CD4-positive, alpha-beta memory T cell (primary cell): Measurements from ENCODE around the gene CACNA1B. TPM values are rescaled to one million over a fixed set of nuclear protein-coding genes. Genes with fewer than 3 reads are reported as not detected.

Experiments used
- CTCF ChIA-PET: fragments of 350-600 bp; sonication (Branson Sonifier 250); formaldehyde crosslinking; loops from one replicate; lab custom pipeline; 2021; ENCODE audit warnings: inconsistent platforms; ENCODE audit not compliant: partially characterized antibody; lab: Charles Lee
- POLR2A ChIA-PET: fragments of 350-600 bp; sonication (Branson Sonifier 250); formaldehyde crosslinking; loops from one replicate; lab custom pipeline; 2021; ENCODE audit not compliant: partially characterized antibody; lab: Charles Lee
- DNase-seq, 5 donors: peaks; one replicate each; pipeline versions ENCODE4 v3.0.0 to v3.0.0-alpha.2; 2020 to 2022; ENCODE audit warnings: mixed read lengths in 1 of 5
- H3K27ac ChIP-seq: one replicate; pipeline ENCODE4 v1.7.0; 2013; ENCODE audit warnings: low read depth, low read length
- H3K27me3 ChIP-seq: 2 replicates; pipeline ENCODE4 v1.7.0; 2013; ENCODE audit warnings: mild to moderate bottlenecking, low read length, moderate library complexity; ENCODE audit not compliant: insufficient read depth
- H3K36me3 ChIP-seq: 2 replicates; pipeline ENCODE4 v1.7.0; 2013; ENCODE audit warnings: mild to moderate bottlenecking, low read length, moderate library complexity; ENCODE audit not compliant: insufficient read depth
- H3K4me1 ChIP-seq: 2 replicates; pipeline ENCODE4 v1.7.0; 2013; ENCODE audit warnings: mild to moderate bottlenecking, low read length, moderate library complexity; ENCODE audit not compliant: insufficient read depth
- H3K4me3 ChIP-seq, 2 donors: one replicate each; pipeline ENCODE4 v1.7.0; 2013; ENCODE audit warnings: low read length in 2 of 2, mild to moderate bottlenecking in 1 of 2
- H3K9me3 ChIP-seq, 2 donors: one replicate each; pipeline ENCODE4 v1.7.0; 2013; ENCODE audit warnings: low read length in 2 of 2, control low read depth in 1 of 2; ENCODE audit not compliant: control insufficient read depth in 1 of 2
- H3K27ac Mint-ChIP-seq, 7 donors: one replicate each; pipeline ENCODE4 v1.8.0; 2020 to 2021; ENCODE audit warnings: mixed read lengths in 7 of 7, mild to moderate bottlenecking in 6 of 7, inconsistent platforms in 3 of 7, moderate library complexity in 3 of 7
- H3K27me3 Mint-ChIP-seq, 2 donors: one replicate each; pipeline ENCODE4 v1.8.0; 2020 to 2021; ENCODE audit warnings: mixed read lengths in 2 of 2
- H3K36me3 Mint-ChIP-seq, 2 donors: one replicate each; pipeline ENCODE4 v1.8.0; 2020 to 2021; ENCODE audit warnings: mixed read lengths in 2 of 2, inconsistent platforms in 1 of 2, mild to moderate bottlenecking in 1 of 2
- H3K4me1 Mint-ChIP-seq, 4 donors: one replicate each; pipeline ENCODE4 v1.8.0; 2020 to 2021; ENCODE audit warnings: mixed read lengths in 4 of 4, mild to moderate bottlenecking in 1 of 4
- H3K4me3 Mint-ChIP-seq, 8 donors: one replicate each; pipeline ENCODE4 v1.8.0; 2020 to 2021; ENCODE audit warnings: mixed read lengths in 8 of 8, mild to moderate bottlenecking in 7 of 8, moderate library complexity in 6 of 8, inconsistent platforms in 3 of 8
- H3K9me3 Mint-ChIP-seq, 8 donors: one replicate each; pipeline ENCODE4 v1.8.0; 2020 to 2021; ENCODE audit warnings: mixed read lengths in 8 of 8, mild to moderate bottlenecking in 5 of 8, inconsistent platforms in 3 of 8, moderate library complexity in 1 of 8
- intact Hi-C: fragments of 100-400 bp; cut with micrococcal nuclease; formaldehyde crosslinking; loops from one replicate; pipeline ENCODE4 v1.15.1; 2023
- polyA plus RNA-seq, 2 donors: library from polyadenylated mRNA; unstranded; fragments of 300-500 nt; fragmentation: Illumina TruSeq; gene quantifications; one replicate each; pipeline ENCODE4 v1.2.3, GENCODE V29; 2021
- total RNA-seq, 2 experiments: library from RNA; stranded (reverse); gene quantifications; one replicate each; pipeline ENCODE4 v1.2.3, GENCODE V29; 2021

The CACNA1B gene
- total and polyA plus RNA-seq, 4 experiments from 2014 or later = not detected

DNA sequence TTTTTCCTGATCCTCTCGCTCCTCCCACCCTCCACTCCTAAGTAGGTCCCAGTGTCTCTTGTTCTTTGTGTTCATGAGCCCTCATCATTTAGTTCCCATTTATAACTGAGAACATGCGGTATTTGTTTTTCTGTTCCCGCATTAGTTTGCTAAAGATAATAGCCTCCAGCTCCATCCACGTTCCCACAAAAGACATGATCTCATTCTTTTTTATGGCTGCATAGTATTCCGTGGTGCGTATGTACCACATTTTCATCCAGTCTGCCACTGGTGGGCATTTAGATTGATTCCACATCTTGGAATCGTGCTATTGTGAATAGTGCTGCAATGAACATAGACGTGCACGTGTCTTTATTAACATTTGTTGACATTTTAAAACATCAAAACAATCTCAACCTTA is 34.2 kb upstream of the CACNA1B start:
- H3K27ac Mint-ChIP-seq = no peak overlapping the region
- no peaks in the 10 kb centered on the region for H3K9me3 ChIP-seq
- DNase-seq = no peak
- intact Hi-C loops = no loop called here
- CTCF ChIA-PET = no interaction called here
- no peaks in the 10 kb centered on the region for H3K4me1 Mint-ChIP-seq
- POLR2A ChIA-PET = no interaction called here
- H3K4me3 ChIP-seq = no peak overlapping the region
- no peaks in the 10 kb centered on the region for H3K27me3 Mint-ChIP-seq
- H3K4me3 Mint-ChIP-seq = no peak overlapping the region
- H3K27ac ChIP-seq = no peak overlapping the region
- no peaks in the 10 kb centered on the region for H3K4me1 ChIP-seq
- peaks cover 0 to 15% (median 1%) of the 10 kb centered on the region in 8 donors for H3K9me3 Mint-ChIP-seq
- H3K36me3 ChIP-seq = no peaks in the 10 kb centered on the region
- H3K36me3 Mint-ChIP-seq = peaks cover 1 to 4% of the 10 kb centered on the region in 2 donors
- no peaks in the 10 kb centered on the region for H3K27me3 ChIP-seq

DNA sequence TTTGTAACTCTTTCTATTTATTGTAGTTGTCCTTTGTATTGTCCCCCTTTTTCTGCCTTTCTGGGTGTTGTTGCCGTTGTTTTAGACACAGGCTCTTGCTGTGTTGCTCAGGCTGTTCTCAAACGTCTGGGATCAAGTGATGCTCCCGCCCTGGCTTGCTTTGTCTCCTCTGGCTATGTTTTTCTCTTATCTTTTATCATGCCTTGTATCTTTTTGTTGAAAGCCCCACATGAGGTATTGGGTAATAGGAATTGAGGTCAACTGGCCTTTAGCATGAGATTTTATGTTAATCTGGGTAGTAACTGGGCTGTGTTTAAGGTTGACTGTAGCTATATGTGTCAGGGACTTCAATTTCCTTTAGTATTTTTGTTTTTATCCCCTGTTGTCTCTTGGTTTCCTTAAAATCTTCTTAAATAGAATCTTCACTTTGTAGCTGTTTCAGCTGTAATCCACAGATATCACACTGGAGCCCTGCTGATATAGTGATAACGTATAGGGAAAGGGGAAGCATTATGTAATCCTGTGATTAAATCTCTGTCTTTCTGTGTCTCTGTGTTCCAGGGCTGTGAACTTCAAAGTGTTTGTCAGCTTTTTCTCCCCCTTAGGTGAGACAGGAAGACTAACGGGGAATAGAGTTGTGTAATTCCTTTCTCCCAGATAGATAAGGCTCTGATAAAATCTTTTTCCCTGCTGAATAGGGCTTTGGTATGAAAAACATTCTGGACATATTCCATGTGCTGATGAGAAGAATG is 25.9 kb upstream of the CACNA1B start:
- peaks cover 0 to 2% (median 0%) of the 10 kb centered on the region in 4 donors for H3K4me1 Mint-ChIP-seq
- H3K27me3 Mint-ChIP-seq = peaks cover 0 to 3% of the 10 kb centered on the region in 2 donors
- CTCF ChIA-PET = no interaction called here
- H3K27ac Mint-ChIP-seq = peak overlapping the region in 1 of 7 donors; percentile 15
- peaks cover 0 to 10% of the 10 kb centered on the region in 2 donors for H3K9me3 ChIP-seq
- peaks cover 3 to 43% (median 28%) of the 10 kb centered on the region in 8 donors for H3K9me3 Mint-ChIP-seq
- intact Hi-C loops = no loop called here
- POLR2A ChIA-PET = no interaction called here
- DNase-seq = no peak
- no peaks in the 10 kb centered on the region for H3K36me3 ChIP-seq
- H3K27me3 ChIP-seq = no peaks in the 10 kb centered on the region
- H3K4me3 ChIP-seq = no peak overlapping the region
- H3K4me1 ChIP-seq = no peaks in the 10 kb centered on the region
- H3K4me3 Mint-ChIP-seq = no peak overlapping the region
- H3K27ac ChIP-seq = no peak overlapping the region
- peaks cover 6 to 7% of the 10 kb centered on the region in 2 donors for H3K36me3 Mint-ChIP-seq

DNA sequence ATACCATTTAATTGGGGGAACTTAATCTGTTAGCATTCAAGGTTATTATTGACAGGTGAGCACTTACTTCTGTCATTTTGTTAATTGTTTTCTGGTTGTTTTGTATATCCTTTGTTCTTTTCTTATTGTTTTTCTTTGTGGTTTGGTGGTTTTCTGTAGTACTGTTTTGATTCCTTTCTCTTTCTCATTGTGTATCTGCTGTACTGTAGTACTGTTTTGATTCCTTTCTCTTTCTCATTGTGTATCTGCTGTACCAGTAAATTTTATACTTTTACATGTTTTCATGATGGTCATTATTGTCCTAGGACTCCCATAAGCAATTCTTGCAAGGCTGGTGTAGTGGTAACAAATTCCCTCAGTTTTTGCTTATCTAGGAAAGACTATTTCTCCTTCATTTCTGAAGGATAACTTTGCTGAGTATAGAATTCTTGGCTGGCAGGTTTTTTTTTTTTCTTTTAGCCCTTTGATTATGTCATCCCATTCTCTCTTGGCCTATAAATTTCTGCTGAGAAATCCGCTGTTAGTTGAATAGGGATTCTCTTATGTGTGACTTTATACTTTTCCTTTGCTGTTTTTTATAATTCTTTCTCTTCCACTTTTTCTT is 24.1 kb upstream of the CACNA1B start:
- H3K27ac ChIP-seq = no peak overlapping the region
- POLR2A ChIA-PET = no interaction called here
- no peaks in the 10 kb centered on the region for H3K27me3 ChIP-seq
- Mint-ChIP-seq H3K4me1 (peaks cover 0 to 2% (median 0%) of the 10 kb centered on the region in 4 donors), H3K27me3 (peaks cover 0 to 3% of the 10 kb centered on the region in 2 donors), H3K4me3 (no peak overlapping the region), H3K27ac (no peak overlapping the region), H3K36me3 (peaks cover 6 to 7% of the 10 kb centered on the region in 2 donors), H3K9me3 (peaks cover 3 to 52% (median 30%) of the 10 kb centered on the region in 8 donors)
- intact Hi-C loops = no loop called here
- no peak for DNase-seq
- H3K4me1 ChIP-seq = no peaks in the 10 kb centered on the region
- peaks cover 0 to 10% of the 10 kb centered on the region in 2 donors for H3K9me3 ChIP-seq
- H3K4me3 ChIP-seq = no peak overlapping the region
- CTCF ChIA-PET = no interaction called here
- no peaks in the 10 kb centered on the region for H3K36me3 ChIP-seq

DNA sequence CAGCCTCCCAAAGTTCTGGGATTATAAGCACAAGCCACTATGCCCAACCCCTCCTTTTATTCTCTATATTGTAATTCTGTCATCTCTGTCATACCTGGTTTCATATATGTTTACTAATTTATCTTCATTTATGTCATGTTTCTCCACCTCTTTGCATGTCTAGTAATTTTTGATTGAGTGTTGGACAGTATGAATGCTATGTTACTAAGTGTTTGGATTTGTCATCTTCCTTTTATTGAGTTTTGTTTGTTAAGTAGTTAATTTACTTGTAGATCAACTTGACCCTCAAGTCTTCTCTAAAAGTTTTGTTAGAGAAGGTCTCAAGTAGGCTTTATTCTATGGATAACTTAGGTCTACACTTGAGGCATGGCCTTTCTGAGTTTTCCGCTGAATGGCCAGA is 17.2 kb upstream of the CACNA1B start:
- intact Hi-C loops = no loop called here
- Histone ChIP-seq H3K27me3 (no peaks in the 10 kb centered on the region), H3K9me3 (peaks cover 0 to 6% of the 10 kb centered on the region in 2 donors), H3K27ac (no peak overlapping the region), H3K4me1 (no peaks in the 10 kb centered on the region), H3K4me3 (no peak overlapping the region), H3K36me3 (no peaks in the 10 kb centered on the region)
- H3K27ac Mint-ChIP-seq = no peak overlapping the region
- CTCF ChIA-PET = no interaction called here
- H3K9me3 Mint-ChIP-seq = peaks cover 3 to 58% (median 34%) of the 10 kb centered on the region in 8 donors
- no peaks in the 10 kb centered on the region for H3K4me1 Mint-ChIP-seq
- H3K27me3 Mint-ChIP-seq = peaks cover 4 to 9% of the 10 kb centered on the region in 2 donors
- POLR2A ChIA-PET = no interaction called here
- no peak overlapping the region for H3K4me3 Mint-ChIP-seq
- DNase-seq = no peak
- peaks cover 12 to 16% of the 10 kb centered on the region in 2 donors for H3K36me3 Mint-ChIP-seq

DNA sequence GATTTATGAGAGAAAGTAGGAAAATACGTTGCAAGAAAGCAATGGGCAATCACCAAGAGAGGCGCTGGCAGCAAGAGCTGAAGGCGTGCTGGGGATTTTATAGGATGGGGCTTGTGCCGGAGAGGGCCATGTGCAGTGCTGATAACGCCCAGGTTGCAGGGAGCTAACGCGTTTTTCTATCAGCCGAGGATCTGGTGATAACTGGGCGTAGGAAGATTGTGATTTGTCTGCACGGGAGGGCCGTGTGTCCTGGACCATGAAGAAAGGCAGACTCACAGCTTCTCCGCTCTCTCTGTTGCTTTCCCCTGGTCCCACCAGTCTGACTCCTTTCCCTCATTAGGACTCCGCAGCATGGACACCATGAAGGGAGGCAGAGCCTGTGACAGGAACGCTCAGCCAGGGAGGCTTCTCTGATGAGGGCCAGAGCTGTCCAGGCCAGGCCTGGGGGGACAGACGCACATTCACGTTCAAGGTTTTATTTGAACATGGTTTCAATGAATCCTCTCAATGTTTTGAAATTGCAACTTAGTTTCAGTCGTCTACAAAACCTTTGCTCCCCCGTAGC is 11.9 kb upstream of the CACNA1B start:
- Mint-ChIP-seq H3K27me3 (peaks cover 10 to 23% of the 10 kb centered on the region in 2 donors), H3K4me3 (no peak overlapping the region), H3K36me3 (peaks cover 4 to 6% of the 10 kb centered on the region in 2 donors), H3K27ac (no peak overlapping the region), H3K9me3 (peaks cover 0 to 34% (median 20%) of the 10 kb centered on the region in 8 donors), H3K4me1 (peaks cover 0 to 2% (median 0%) of the 10 kb centered on the region in 4 donors)
- no peak for DNase-seq
- Histone ChIP-seq H3K4me1 (no peaks in the 10 kb centered on the region), H3K9me3 (peaks cover 0 to 3% of the 10 kb centered on the region in 2 donors), H3K27me3 (no peaks in the 10 kb centered on the region), H3K27ac (no peak overlapping the region), H3K4me3 (no peak overlapping the region), H3K36me3 (no peaks in the 10 kb centered on the region)
- intact Hi-C loops = no loop called here
- ChIA-PET POLR2A (no interaction called here), CTCF (no interaction called here)

DNA sequence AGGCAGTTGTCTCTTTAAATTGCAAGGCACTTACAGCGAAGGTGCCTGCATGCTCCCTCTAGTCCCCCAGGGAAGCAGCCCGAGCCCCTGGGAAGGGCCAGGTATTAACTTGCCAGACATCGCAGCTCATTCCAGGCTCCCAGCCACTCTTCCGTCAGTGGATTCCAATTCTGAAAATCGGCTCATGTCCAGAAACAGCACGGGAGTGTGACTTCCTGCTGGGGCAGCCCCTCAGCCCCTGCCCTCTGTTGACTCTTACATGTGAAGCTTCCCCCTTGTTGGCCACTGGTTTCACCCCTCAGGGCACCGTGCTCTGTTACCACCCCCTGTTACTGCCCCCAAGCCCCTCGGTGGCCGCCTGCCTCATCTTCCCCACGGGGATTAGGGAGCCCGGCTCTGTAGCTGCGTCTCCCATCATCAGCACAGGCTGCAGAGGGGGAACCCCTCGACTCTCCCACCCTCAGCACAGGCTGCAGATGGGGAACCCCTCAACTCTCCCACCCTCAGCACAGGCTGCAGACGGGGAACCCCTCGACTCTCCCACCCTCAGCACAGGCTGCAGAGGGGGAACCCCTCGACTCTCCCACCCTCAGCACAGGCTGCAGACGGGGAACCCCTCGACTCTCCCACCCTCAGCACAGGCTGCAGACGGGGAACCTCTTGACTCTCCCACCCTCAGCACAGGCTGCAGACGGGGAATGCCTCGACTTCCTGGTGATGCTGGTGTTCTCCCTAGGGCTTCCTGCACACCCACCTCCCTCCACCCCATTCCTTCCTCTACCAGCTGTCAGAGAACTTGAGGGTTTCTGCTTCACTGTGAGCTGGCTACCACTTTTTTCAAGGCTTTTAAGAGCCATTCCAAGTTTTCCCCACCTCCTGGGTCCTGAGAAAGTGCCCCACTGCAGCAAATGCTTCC is 11.1 kb upstream of the CACNA1B start:
- Mint-ChIP-seq H3K4me3 (no peak overlapping the region), H3K9me3 (peaks cover 0 to 26% (median 14%) of the 10 kb centered on the region in 8 donors), H3K36me3 (peaks cover 0 to 1% of the 10 kb centered on the region in 2 donors), H3K27ac (no peak overlapping the region), H3K4me1 (peaks cover 0 to 2% (median 0%) of the 10 kb centered on the region in 4 donors), H3K27me3 (peaks cover 10 to 23% of the 10 kb centered on the region in 2 donors)
- Histone ChIP-seq H3K27ac (no peak overlapping the region), H3K36me3 (no peaks in the 10 kb centered on the region), H3K4me3 (no peak overlapping the region), H3K27me3 (no peaks in the 10 kb centered on the region), H3K9me3 (no peaks in the 10 kb centered on the region), H3K4me1 (no peaks in the 10 kb centered on the region)
- ChIA-PET POLR2A (no interaction called here), CTCF (no interaction called here)
- DNase-seq = no peak
- intact Hi-C loops = no loop called here
